GM23338 (cell line): Measurements from ENCODE around the gene ACVRL1.

Experiments used
- CREB1 ChIP-seq: fragments of 250-450 bp; sonication (Bioruptor Pico); IDR thresholded peaks from 2 replicates; pipeline ENCODE4 v1.5.0; 2020; ENCODE audit warnings: low read depth, mild to moderate bottlenecking, moderate library complexity
- EZH2 ChIP-seq: fragments of 200-600 bp; sonication (generic); IDR thresholded peaks from one replicate; pipeline ENCODE4 v1.8.0; 2017; ENCODE audit warnings: antibody characterized with exemption, mild to moderate bottlenecking, low read depth; ENCODE audit not compliant: unreplicated experiment
- POLR2AphosphoS5 ChIP-seq: IDR thresholded peaks from 2 replicates; pipeline ENCODE4 v1.6.1; 2016; ENCODE audit warnings: antibody characterized with exemption, low read depth
- REST ChIP-seq: IDR thresholded peaks from one replicate; pipeline ENCODE4 v1.6.1; 2018; ENCODE audit warnings: antibody characterized with exemption; ENCODE audit not compliant: unreplicated experiment
- TF ChIP-seq, protein P1 (sequence below), 2 experiments: fragments of 200-600 bp in 1 of 2; sonication (generic) in 1 of 2; conservative IDR thresholded peaks; 2 replicates each; pipeline versions ENCODE4 v1.5.1 to v1.6.1; 2016 to 2017; ENCODE audit warnings: antibody characterized with exemption in 2 of 2, low read depth in 2 of 2, mild to moderate bottlenecking in 2 of 2, moderate library complexity in 1 of 2

- TF ChIP-seq, protein P1, sequence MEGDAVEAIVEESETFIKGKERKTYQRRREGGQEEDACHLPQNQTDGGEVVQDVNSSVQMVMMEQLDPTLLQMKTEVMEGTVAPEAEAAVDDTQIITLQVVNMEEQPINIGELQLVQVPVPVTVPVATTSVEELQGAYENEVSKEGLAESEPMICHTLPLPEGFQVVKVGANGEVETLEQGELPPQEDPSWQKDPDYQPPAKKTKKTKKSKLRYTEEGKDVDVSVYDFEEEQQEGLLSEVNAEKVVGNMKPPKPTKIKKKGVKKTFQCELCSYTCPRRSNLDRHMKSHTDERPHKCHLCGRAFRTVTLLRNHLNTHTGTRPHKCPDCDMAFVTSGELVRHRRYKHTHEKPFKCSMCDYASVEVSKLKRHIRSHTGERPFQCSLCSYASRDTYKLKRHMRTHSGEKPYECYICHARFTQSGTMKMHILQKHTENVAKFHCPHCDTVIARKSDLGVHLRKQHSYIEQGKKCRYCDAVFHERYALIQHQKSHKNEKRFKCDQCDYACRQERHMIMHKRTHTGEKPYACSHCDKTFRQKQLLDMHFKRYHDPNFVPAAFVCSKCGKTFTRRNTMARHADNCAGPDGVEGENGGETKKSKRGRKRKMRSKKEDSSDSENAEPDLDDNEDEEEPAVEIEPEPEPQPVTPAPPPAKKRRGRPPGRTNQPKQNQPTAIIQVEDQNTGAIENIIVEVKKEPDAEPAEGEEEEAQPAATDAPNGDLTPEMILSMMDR (conservative IDR thresholded peaks at IDR 0.05; ENCODE audit: low read depth in 2 of 2): no peak
- TF ChIP-seq POLR2AphosphoS5 (no peak), CREB1 (CRISPR knock-in tag) (no peak), EZH2 (no peak), REST (no peak)
Measured at GRCh38 chr12:51869931-51870330, 37.4 kb upstream of the ACVRL1 start.
